Measurements from ENCODE around the gene ZNF618. TPM values are rescaled to one million over a fixed set of nuclear protein-coding genes. Genes with fewer than 3 reads are reported as not detected.

The ZNF618 gene
- total RNA-seq, 2 donors from 2014 or later = 16.6 to 24.9 TPM

DNA sequence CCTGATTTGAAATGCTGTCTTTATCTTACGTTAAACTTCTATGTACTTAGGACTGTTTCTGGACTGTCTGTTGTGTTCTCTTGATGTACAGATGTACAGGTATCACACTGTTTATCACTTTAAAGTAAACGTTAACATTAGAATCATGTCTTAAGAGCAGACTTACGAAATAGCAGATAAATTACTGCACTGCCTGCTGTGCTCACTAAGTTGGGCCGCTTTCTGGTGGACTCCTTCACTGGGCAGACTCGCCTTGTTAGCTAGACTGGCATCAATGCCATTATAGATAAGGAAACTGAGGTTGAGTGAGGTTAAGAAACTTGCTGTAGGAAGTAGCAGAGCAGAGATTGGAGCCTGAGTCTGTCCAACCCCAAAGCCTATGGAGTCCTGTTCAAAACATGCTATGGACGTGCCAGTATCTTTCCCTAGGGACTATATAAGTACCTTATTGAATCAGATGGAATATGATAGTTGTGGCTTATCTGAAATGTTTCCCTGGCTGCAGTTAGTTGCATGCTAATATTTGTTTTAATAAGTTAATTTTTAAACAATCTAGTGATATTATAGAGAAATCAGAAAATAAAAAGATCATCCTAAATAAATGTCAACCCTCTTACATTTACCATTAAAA, 16.9 kb downstream of the ZNF618 start:
- no peak for DNase-seq (ENCODE audit: low spot score)
- Histone ChIP-seq H3K27me3 (replicated peaks; ENCODE audit: insufficient read depth) (no peaks in the 10 kb centered on the region), H3K36me3 (no peaks in the 10 kb centered on the region), H3K27ac (no peak overlapping the region), H3K9me3 (peaks cover 5% of the 10 kb centered on the region), H3K4me3 (no peak overlapping the region), H3K4me1 (ENCODE audit: control insufficient read depth in 1 of 2, low read depth in 2 of 2) (peaks cover 0 to 17% of the 10 kb centered on the region in 2 donors)
- TF ChIP-seq, protein P1, sequence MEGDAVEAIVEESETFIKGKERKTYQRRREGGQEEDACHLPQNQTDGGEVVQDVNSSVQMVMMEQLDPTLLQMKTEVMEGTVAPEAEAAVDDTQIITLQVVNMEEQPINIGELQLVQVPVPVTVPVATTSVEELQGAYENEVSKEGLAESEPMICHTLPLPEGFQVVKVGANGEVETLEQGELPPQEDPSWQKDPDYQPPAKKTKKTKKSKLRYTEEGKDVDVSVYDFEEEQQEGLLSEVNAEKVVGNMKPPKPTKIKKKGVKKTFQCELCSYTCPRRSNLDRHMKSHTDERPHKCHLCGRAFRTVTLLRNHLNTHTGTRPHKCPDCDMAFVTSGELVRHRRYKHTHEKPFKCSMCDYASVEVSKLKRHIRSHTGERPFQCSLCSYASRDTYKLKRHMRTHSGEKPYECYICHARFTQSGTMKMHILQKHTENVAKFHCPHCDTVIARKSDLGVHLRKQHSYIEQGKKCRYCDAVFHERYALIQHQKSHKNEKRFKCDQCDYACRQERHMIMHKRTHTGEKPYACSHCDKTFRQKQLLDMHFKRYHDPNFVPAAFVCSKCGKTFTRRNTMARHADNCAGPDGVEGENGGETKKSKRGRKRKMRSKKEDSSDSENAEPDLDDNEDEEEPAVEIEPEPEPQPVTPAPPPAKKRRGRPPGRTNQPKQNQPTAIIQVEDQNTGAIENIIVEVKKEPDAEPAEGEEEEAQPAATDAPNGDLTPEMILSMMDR (IDR thresholded peaks at IDR 0.05) = no peak
- ATAC-seq (ENCODE audit: insufficient number of reproducible peaks, low FRiP score, low read depth) = no peak

DNA sequence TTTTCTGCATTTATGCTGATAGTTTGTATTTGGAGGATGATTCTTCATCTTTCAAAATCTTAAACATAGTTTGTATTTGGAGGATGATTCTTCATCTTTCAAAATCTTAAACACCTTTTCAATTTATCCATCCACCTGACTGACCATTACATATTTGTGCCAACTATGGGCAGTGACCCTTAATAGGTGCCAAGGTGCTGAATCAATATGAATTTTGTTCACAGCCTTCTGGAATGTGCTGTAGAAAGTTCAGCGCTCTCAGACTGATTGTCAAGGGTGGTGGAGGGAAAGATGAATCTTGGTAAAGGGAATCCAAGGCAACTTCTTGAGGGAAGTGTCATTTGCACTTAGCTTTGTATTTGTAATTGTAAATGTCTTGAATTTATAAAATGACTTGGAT, 18.1 kb downstream of the ZNF618 start:
- Histone ChIP-seq H3K9me3 (peaks cover 5% of the 10 kb centered on the region), H3K27ac (no peak overlapping the region), H3K27me3 (replicated peaks; ENCODE audit: insufficient read depth) (no peaks in the 10 kb centered on the region), H3K4me1 (ENCODE audit: control insufficient read depth in 1 of 2, low read depth in 2 of 2) (peaks cover 0 to 11% of the 10 kb centered on the region in 2 donors), H3K36me3 (no peaks in the 10 kb centered on the region), H3K4me3 (no peak overlapping the region)
- DNase-seq (ENCODE audit: low spot score) (no peak), ATAC-seq (ENCODE audit: insufficient number of reproducible peaks, low FRiP score, low read depth) (no peak)
- TF ChIP-seq, protein P1 (IDR thresholded peaks at IDR 0.05) = no peak

DNA sequence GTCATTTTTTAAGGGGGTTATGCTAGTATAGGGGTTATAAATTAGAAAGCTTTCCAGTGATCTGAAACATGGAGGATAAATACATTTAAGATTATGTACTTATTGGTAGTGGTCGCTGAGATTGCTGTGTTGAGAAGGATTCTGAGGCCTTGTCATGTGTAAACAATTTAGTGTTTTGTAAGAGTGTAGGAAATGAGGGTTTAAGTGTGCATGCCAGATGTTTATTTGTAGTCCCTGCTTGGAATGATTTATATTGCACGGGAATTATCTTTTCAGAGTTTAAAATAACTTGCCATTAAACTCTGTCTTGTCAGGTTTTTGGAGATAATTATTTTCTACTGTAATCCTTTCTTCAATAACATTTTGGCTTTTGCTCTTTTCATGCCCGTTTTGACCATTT, 19.4 kb downstream of the ZNF618 start:
- H3K4me1 ChIP-seq (ENCODE audit: control insufficient read depth in 1 of 2, low read depth in 2 of 2) = peaks cover 0 to 8% of the 10 kb centered on the region in 2 donors
- no peaks in the 10 kb centered on the region for H3K36me3 ChIP-seq
- H3K27me3 ChIP-seq (replicated peaks; ENCODE audit: insufficient read depth) = no peaks in the 10 kb centered on the region
- H3K4me3 ChIP-seq = no peak overlapping the region
- TF ChIP-seq, protein P1 (IDR thresholded peaks at IDR 0.05) = no peak
- no peak overlapping the region for H3K27ac ChIP-seq
- DNase-seq (ENCODE audit: low spot score) = no peak
- peaks cover 4% of the 10 kb centered on the region for H3K9me3 ChIP-seq
- ATAC-seq (ENCODE audit: insufficient number of reproducible peaks, low FRiP score, low read depth) = no peak

DNA sequence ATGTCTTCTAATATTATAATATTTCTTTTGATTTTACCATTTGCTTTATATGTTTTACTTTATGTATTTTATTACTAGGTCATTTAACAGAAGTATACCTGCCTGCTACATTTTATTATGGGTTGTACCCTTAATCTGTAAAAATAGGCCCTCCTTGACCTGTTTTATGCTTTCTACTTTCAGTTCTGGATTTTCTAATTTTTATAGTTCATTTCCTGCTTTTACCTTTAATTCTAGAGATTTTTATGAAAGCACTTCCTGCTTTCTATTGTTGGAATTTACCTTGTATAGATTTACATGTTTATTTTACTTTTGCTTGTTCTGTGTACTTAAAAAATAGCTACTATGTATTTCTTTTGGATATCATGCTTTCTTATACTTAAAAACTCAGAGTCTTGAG, 20.6 kb downstream of the ZNF618 start:
- no peaks in the 10 kb centered on the region for H3K36me3 ChIP-seq
- H3K4me1 ChIP-seq (ENCODE audit: control insufficient read depth in 1 of 2, low read depth in 2 of 2) = peaks cover 0 to 15% of the 10 kb centered on the region in 2 donors
- ATAC-seq (ENCODE audit: insufficient number of reproducible peaks, low FRiP score, low read depth) (no peak), DNase-seq (ENCODE audit: low spot score) (no peak)
- TF ChIP-seq, protein P1 (IDR thresholded peaks at IDR 0.05) = no peak
- H3K9me3 ChIP-seq = no peaks in the 10 kb centered on the region
- H3K4me3 ChIP-seq = no peak overlapping the region
- H3K27me3 ChIP-seq (replicated peaks; ENCODE audit: insufficient read depth) = no peaks in the 10 kb centered on the region
- no peak overlapping the region for H3K27ac ChIP-seq

DNA sequence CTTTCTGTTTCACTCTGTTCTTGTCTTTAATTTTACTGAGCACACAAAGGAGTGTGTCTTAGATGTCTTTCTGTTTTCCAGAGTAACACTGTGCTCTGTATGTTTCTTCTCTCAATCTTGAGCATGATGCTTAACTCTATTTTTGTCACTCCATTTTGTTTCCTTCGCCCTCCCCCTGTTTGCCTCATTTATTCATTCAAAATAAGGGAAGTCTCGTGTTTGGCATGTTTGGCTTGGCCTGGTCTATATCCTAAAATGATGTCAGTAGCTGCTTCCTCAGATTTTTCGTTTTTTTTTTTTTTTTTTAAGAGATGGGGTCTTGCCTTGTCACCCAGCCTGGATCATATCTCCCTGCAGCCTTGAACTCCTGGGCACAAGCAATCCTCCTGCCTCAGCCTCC, 22.0 kb downstream of the ZNF618 start:
- no peak overlapping the region for H3K27ac ChIP-seq
- TF ChIP-seq, protein P1 (IDR thresholded peaks at IDR 0.05) = no peak
- DNase-seq (ENCODE audit: low spot score) = no peak
- no peaks in the 10 kb centered on the region for H3K27me3 ChIP-seq (replicated peaks; ENCODE audit: insufficient read depth)
- peaks cover 0 to 20% of the 10 kb centered on the region in 2 donors for H3K4me1 ChIP-seq (ENCODE audit: control insufficient read depth in 1 of 2, low read depth in 2 of 2)
- H3K36me3 ChIP-seq = no peaks in the 10 kb centered on the region
- H3K9me3 ChIP-seq = peaks cover 3% of the 10 kb centered on the region
- H3K4me3 ChIP-seq = no peak overlapping the region
- ATAC-seq (ENCODE audit: insufficient number of reproducible peaks, low FRiP score, low read depth) = no peak

Data from thoracic aorta (tissue), 2 donors.